Osteocyte (in vitro differentiated cells): ENCODE measurements around the gene ZNF683. TPM values are rescaled to one million over a fixed set of nuclear protein-coding genes. Genes with fewer than 3 reads are reported as not detected.

ENCODE experiments used
- DNase-seq: peaks from one replicate; pipeline ENCODE4 v3.0.0; 2021; ENCODE audit warnings: mixed read lengths; ENCODE audit not compliant: unreplicated experiment; ENCODE audit errors: extremely low spot score
- H3K27ac Mint-ChIP-seq: one replicate; pipeline ENCODE4 v1.8.0; 2021; ENCODE audit warnings: mild to moderate bottlenecking, mixed read lengths; ENCODE audit not compliant: unreplicated experiment
- H3K27me3 Mint-ChIP-seq: one replicate; pipeline ENCODE4 v1.8.0; 2021; ENCODE audit warnings: mixed read lengths; ENCODE audit not compliant: unreplicated experiment
- H3K36me3 Mint-ChIP-seq: one replicate; pipeline ENCODE4 v1.8.0; 2021; ENCODE audit warnings: mixed read lengths; ENCODE audit not compliant: unreplicated experiment
- H3K4me1 Mint-ChIP-seq: one replicate; pipeline ENCODE4 v1.8.0; 2021; ENCODE audit warnings: mixed read lengths; ENCODE audit not compliant: unreplicated experiment
- H3K4me3 Mint-ChIP-seq: one replicate; pipeline ENCODE4 v1.8.0; 2021; ENCODE audit warnings: mild to moderate bottlenecking, moderate library complexity, mixed read lengths; ENCODE audit not compliant: unreplicated experiment
- H3K9me3 Mint-ChIP-seq: one replicate; pipeline ENCODE4 v1.8.0; 2021; ENCODE audit warnings: mixed read lengths; ENCODE audit not compliant: unreplicated experiment
- CTCF ChIP-seq: fragments of 200-600 bp; sonication (generic); IDR thresholded peaks from 2 replicates; pipeline ENCODE4 v1.5.0; 2021; ENCODE audit warnings: antibody characterized with exemption, mild to moderate bottlenecking, moderate library complexity
- total RNA-seq: library from RNA; stranded (reverse); gene quantifications from 2 replicates; pipeline ENCODE4 v1.2.1, GENCODE V29; 2021

ZNF683 gene
- total RNA-seq, 1 donor from 2014 or later, result not detected

- Mint-ChIP-seq H3K4me3 (no peak overlapping the region), H3K27ac (no peak overlapping the region), H3K9me3 (no peaks in the 10 kb centered on the region), H3K4me1 (peaks cover 6% of the 10 kb centered on the region), H3K27me3 (peaks cover 14% of the 10 kb centered on the region), H3K36me3 (no peaks in the 10 kb centered on the region)
- TF ChIP-seq CTCF, result no peak
- DNase-seq, result no peak
Observed at GRCh38 chr1:26317146-26317545, 55.4 kb downstream of the ZNF683 start.

GRCh38 chr1:26315874-26316850 is 56.4 kb downstream of the ZNF683 start:
- no peak overlapping the region for H3K4me3 Mint-ChIP-seq
- H3K27me3 Mint-ChIP-seq, result peaks cover 19% of the 10 kb centered on the region
- no peak overlapping the region for H3K27ac Mint-ChIP-seq
- peaks cover 1% of the 10 kb centered on the region for H3K4me1 Mint-ChIP-seq
- TF ChIP-seq CTCF, result no peak
- no peaks in the 10 kb centered on the region for H3K36me3 Mint-ChIP-seq
- DNase-seq, result no peak
- no peaks in the 10 kb centered on the region for H3K9me3 Mint-ChIP-seq

- Mint-ChIP-seq H3K4me1 (no peaks in the 10 kb centered on the region), H3K27ac (no peak overlapping the region)
- no peak for TF ChIP-seq CTCF
Observed at GRCh38 chr1:26314501-26314900, 58.0 kb downstream of the ZNF683 start.

More at GRCh38 chr1:26314501-26314900, 58.0 kb downstream of the ZNF683 start:
- Mint-ChIP-seq H3K27me3 (peaks cover 19% of the 10 kb centered on the region), H3K36me3 (no peaks in the 10 kb centered on the region), H3K9me3 (no peaks in the 10 kb centered on the region), H3K4me3 (no peak overlapping the region)
- DNase-seq, result no peak

Other genes starting within 250 kb of the ZNF683 start
- gene FAM110D, start 213.7 kb downstream of the ZNF683 start, total RNA-seq, result not detected in 2 replicates
- gene C1orf232, start 203.8 kb downstream of the ZNF683 start, total RNA-seq, result not detected in 2 replicates
- 26.8 and 28.6 TPM in 2 replicates for gene ZNF593, start 202.8 kb downstream of the ZNF683 start, total RNA-seq
- not detected in 2 replicates for gene ZNF593OS, start 200.9 kb downstream of the ZNF683 start, total RNA-seq
- 0.89 and 1.1 TPM in 2 replicates for gene CNKSR1, start 195.3 kb downstream of the ZNF683 start, total RNA-seq
- not detected in 2 replicates for gene CATSPER4, start 182.1 kb downstream of the ZNF683 start, total RNA-seq
- gene CEP85, start 138.6 kb downstream of the ZNF683 start, total RNA-seq, result 16.5 and 17.7 TPM in 2 replicates
- 138 and 140 TPM in 2 replicates for gene SH3BGRL3, start 92.7 kb downstream of the ZNF683 start, total RNA-seq
- gene UBXN11, start 66.1 kb downstream of the ZNF683 start, total RNA-seq, result 16.6 and 17.0 TPM in 2 replicates
- not detected in 2 replicates for gene CD52, start 54.8 kb downstream of the ZNF683 start, total RNA-seq
- gene CRYBG2, start 18.6 kb downstream of the ZNF683 start, total RNA-seq, result not detected in 2 replicates
- not detected in 2 replicates for gene LIN28A, start 38.1 kb upstream of the ZNF683 start, total RNA-seq
- 50.4 and 53.9 TPM in 2 replicates for gene DHDDS, start 59.6 kb upstream of the ZNF683 start, total RNA-seq
- 295 and 296 TPM in 2 replicates for gene HMGN2, start 99.7 kb upstream of the ZNF683 start, total RNA-seq
- gene RPS6KA1, start 157.0 kb upstream of the ZNF683 start, total RNA-seq, result 4.4 TPM in 2 replicates